ENCODE measurements around the gene DACH1. TPM values are rescaled to one million over a fixed set of nuclear protein-coding genes. Genes with fewer than 3 reads are reported as not detected.

Gene DACH1
- total and polyA plus RNA-seq, 2 donors (not counting 3 experiments of a cell fraction or from before 2014, with no cell fraction given): 8.6 to 28.3 TPM

DNA sequence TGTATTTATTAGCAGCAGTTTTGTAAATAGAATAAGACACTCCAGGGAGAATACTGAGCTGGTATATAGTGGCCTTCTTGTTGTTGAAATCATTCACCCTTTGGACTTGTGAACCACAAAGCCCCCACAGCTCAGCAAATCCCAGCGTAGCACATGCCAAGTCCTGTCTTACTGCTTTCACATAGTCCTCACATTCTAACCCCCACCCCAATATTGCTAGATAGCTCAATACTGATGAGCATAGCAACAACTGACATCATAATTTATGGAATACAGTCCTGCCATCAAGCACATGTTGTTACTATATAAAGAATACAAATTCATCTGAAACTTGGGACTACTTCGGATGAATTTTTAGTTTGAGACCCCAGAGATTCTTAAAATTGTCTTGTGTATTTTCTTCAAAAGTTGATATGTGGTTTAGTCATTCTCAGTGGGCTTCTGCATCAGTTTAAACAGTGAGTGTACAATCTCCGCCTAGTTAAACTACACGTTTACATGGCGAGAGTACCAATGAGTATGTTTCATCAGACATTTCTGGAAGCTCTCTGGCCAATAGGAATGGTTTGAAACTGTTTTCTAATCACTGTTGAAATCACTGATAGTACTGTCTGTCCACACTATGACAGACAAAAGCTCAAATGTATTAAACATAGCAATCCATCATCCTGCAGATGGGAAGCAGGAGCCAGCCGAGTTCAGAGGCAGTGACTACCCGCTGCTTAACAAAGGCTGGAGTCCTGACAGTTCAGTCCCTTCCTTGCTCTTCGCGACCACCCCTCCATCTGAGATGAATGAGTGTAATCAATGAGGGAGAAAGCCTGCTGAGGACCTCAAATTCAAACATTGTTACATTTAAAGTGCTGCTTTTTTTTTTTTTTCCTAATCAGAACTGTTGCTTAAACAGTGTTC is 15.2 kb downstream of the DACH1 start:
- dilution Hi-C loops (cut with MboI; ENCODE audit: extremely low pct_ligation_motif_present, low sequenced_read_pairs): no loop called here
- no peaks in the 10 kb centered on the region for H3K4me1 ChIP-seq (ENCODE audit: control insufficient read depth, extremely low read depth, insufficient read depth, low read length)
- no peak for FAIRE-seq

More for the DNA sequence above, 15.2 kb downstream of the DACH1 start:
- CTCF ChIA-PET: interaction anchor here (1.4 kb wide), 1 partner anchor 13 kb away, joined by 4 read pairs; no protein-coding TSS in a partner anchor
- TF ChIP-seq MYC (IDR thresholded peaks at IDR 0.05; ENCODE audit: low read depth, low read length) (no peak), JUN (IDR thresholded peaks at IDR 0.05; ENCODE audit: borderline replicate concordance, insufficient read depth, insufficient read length, low read depth) (no peak), CTCF (IDR thresholded peaks at IDR 0.05; ENCODE audit: extremely low read depth in 1 of 2, insufficient read depth in 1 of 2, low read depth in 1 of 2, low read length in 2 of 2) (no peak), EZH2 (IDR thresholded peaks at IDR 0.05; ENCODE audit: borderline replicate concordance, low read depth, low read length, severe bottlenecking) (no peak), POLR2A (IDR thresholded peaks at IDR 0.05; ENCODE audit: low read depth, low read length) (no peak), POLR2AphosphoS5 (IDR thresholded peaks at IDR 0.05; ENCODE audit: insufficient read depth, low read depth, low read length) (no peak), FOS (IDR thresholded peaks at IDR 0.05; ENCODE audit: borderline replicate concordance, insufficient read depth, low read length) (no peak), GATA2 (IDR thresholded peaks at IDR 0.05; ENCODE audit: insufficient read depth, insufficient read length, low read depth, low read length) (no peak)
- TF ChIP-seq, protein P1, sequence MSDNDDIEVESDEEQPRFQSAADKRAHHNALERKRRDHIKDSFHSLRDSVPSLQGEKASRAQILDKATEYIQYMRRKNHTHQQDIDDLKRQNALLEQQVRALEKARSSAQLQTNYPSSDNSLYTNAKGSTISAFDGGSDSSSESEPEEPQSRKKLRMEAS (IDR thresholded peaks at IDR 0.05; ENCODE audit: insufficient read depth, insufficient read length): no peak
- no TSS peak for BruUV-seq (replicated peaks)
- Histone ChIP-seq H3K4me3 (replicated peaks in 1 of 3; ENCODE audit: insufficient read depth in 1 of 3, low read depth in 1 of 3, low read length in 3 of 3) (no peak overlapping the region), H3K27me3 (ENCODE audit: control insufficient read depth in 2 of 2, insufficient read depth in 2 of 2, low read length in 2 of 2) (no peaks in the 10 kb centered on the region), H4K20me1 (replicated peaks; ENCODE audit: control insufficient read depth, extremely low read depth, insufficient read depth, low read length) (no peaks in the 10 kb centered on the region), H2AFZ (ENCODE audit: low read depth, low read length) (no peak overlapping the region), H3K36me3 (ENCODE audit: control insufficient read depth in 2 of 2, extremely low read depth in 1 of 2, insufficient read depth in 2 of 2, low read length in 2 of 2) (no peaks in the 10 kb centered on the region), H3K9me3 (replicated peaks; ENCODE audit: control insufficient read depth, insufficient read depth, low read length) (no peaks in the 10 kb centered on the region), H3K27ac (ENCODE audit: insufficient read depth, low read depth, low read length) (no peak overlapping the region), H3K9me1 (replicated peaks; ENCODE audit: control insufficient read depth, extremely low read depth, insufficient read depth, low read length) (no peaks in the 10 kb centered on the region), H3K79me2 (ENCODE audit: control insufficient read depth, insufficient read depth, low read length) (no peaks in the 10 kb centered on the region), H3K9ac (replicated peaks; ENCODE audit: extremely low read depth, insufficient read depth, low read length) (no peak overlapping the region), H3K4me2 (ENCODE audit: insufficient read depth, low read length) (no peak overlapping the region)
- DNase-seq (ENCODE audit: low read depth, low spot score): no peak
- intact Hi-C loops (cut with micrococcal nuclease): no loop called here
- POLR2A ChIA-PET: no interaction called here

Measured in endothelial cell of umbilical vein (primary cell).